Astrocyte (in vitro differentiated cells and primary cell): ENCODE measurements around the gene ZNF516.

Experiments used
- EZH2 ChIP-seq: IDR thresholded peaks from 2 replicates; pipeline ENCODE4 v1.6.1; 2012; ENCODE audit warnings: mild to moderate bottlenecking, low read length, inconsistent platforms; ENCODE audit not compliant: insufficient read depth
- TF ChIP-seq, protein P1 (sequence below): IDR thresholded peaks from 2 replicates; pipeline ENCODE4 v1.5.1; 2011; ENCODE audit warnings: low read depth, mild to moderate bottlenecking, inconsistent platforms, low read length, moderate library complexity; ENCODE audit not compliant: insufficient read depth

- TF ChIP-seq, protein P1, sequence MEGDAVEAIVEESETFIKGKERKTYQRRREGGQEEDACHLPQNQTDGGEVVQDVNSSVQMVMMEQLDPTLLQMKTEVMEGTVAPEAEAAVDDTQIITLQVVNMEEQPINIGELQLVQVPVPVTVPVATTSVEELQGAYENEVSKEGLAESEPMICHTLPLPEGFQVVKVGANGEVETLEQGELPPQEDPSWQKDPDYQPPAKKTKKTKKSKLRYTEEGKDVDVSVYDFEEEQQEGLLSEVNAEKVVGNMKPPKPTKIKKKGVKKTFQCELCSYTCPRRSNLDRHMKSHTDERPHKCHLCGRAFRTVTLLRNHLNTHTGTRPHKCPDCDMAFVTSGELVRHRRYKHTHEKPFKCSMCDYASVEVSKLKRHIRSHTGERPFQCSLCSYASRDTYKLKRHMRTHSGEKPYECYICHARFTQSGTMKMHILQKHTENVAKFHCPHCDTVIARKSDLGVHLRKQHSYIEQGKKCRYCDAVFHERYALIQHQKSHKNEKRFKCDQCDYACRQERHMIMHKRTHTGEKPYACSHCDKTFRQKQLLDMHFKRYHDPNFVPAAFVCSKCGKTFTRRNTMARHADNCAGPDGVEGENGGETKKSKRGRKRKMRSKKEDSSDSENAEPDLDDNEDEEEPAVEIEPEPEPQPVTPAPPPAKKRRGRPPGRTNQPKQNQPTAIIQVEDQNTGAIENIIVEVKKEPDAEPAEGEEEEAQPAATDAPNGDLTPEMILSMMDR, result no peak
- TF ChIP-seq EZH2, result no peak
Measured at GRCh38 chr18:76394780-76395476, 100.1 kb downstream of the ZNF516 start.
